WERI-Rb-1 (cell line): ENCODE measurements around the gene MED13.

ENCODE experiments used
- DNase-seq: peaks from one replicate; pipeline ENCODE4 v3.0.0-alpha.2; 2020
- H3K27ac ChIP-seq: fragments of 250-450 bp; sonication (Bioruptor Pico); 2 replicates; pipeline ENCODE4 v1.5.1; 2020; ENCODE audit warnings: mild to moderate bottlenecking, moderate library complexity
- H3K27me3 ChIP-seq: fragments of 250-450 bp; sonication (Bioruptor Pico); 2 replicates; pipeline ENCODE4 v1.5.1; 2021; ENCODE audit warnings: mild to moderate bottlenecking, low read depth, moderate library complexity; ENCODE audit not compliant: insufficient read depth, severe bottlenecking
- H3K36me3 ChIP-seq: fragments of 250-450 bp; sonication (Bioruptor Pico); 2 replicates; pipeline ENCODE4 v1.5.1; 2020; ENCODE audit warnings: mild to moderate bottlenecking, moderate library complexity
- H3K4me3 ChIP-seq: 2 replicates; pipeline ENCODE4 v1.5.1; 2011; ENCODE audit warnings: low read depth, mild to moderate bottlenecking, control low read depth, low read length
- H3K9me3 ChIP-seq: fragments of 250-450 bp; sonication (Bioruptor Pico); 2 replicates; pipeline ENCODE4 v1.5.1; 2021; ENCODE audit warnings: mild to moderate bottlenecking, moderate library complexity; ENCODE audit not compliant: severe bottlenecking
- TF ChIP-seq, protein P1 (sequence below): IDR thresholded peaks from 2 replicates; pipeline ENCODE4 v1.5.1; 2011; ENCODE audit warnings: low read depth, mild to moderate bottlenecking, control low read depth, inconsistent platforms, low read length

Gene MED13

GRCh38 chr17:62059414-62059813 is 5.7 kb downstream of the MED13 start:
- no peak for DNase-seq
- Histone ChIP-seq H3K9me3 (no peaks in the 10 kb centered on the region), H3K27me3 (no peaks in the 10 kb centered on the region), H3K27ac (no peak overlapping the region), H3K4me3 (no peak overlapping the region), H3K36me3 (peaks cover 92% of the 10 kb centered on the region)
- TF ChIP-seq, protein P1, sequence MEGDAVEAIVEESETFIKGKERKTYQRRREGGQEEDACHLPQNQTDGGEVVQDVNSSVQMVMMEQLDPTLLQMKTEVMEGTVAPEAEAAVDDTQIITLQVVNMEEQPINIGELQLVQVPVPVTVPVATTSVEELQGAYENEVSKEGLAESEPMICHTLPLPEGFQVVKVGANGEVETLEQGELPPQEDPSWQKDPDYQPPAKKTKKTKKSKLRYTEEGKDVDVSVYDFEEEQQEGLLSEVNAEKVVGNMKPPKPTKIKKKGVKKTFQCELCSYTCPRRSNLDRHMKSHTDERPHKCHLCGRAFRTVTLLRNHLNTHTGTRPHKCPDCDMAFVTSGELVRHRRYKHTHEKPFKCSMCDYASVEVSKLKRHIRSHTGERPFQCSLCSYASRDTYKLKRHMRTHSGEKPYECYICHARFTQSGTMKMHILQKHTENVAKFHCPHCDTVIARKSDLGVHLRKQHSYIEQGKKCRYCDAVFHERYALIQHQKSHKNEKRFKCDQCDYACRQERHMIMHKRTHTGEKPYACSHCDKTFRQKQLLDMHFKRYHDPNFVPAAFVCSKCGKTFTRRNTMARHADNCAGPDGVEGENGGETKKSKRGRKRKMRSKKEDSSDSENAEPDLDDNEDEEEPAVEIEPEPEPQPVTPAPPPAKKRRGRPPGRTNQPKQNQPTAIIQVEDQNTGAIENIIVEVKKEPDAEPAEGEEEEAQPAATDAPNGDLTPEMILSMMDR = no peak

DNA sequence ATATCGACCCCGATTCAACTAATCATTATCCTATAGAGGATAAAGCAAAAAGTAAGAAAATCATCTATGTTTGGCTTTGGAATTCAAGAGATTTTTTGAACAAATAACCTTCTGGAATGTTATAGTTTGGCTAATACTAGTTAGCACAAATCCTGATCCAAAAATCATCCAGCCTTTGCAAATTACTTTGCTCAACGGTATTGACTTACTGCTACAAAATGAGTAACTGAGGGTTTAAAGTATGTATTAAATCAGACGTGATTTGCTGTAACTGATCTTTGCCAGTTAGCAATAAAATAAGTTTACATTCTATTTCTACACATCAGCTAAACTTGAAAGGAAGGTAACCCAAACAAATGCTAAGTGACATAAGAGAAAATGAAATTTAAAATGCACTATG is 6.5 kb downstream of the MED13 start:
- TF ChIP-seq, protein P1 = no peak
- DNase-seq = no peak
- Histone ChIP-seq H3K9me3 (no peaks in the 10 kb centered on the region), H3K27ac (no peak overlapping the region), H3K36me3 (peaks cover 86% of the 10 kb centered on the region), H3K27me3 (no peaks in the 10 kb centered on the region), H3K4me3 (no peak overlapping the region)

DNA sequence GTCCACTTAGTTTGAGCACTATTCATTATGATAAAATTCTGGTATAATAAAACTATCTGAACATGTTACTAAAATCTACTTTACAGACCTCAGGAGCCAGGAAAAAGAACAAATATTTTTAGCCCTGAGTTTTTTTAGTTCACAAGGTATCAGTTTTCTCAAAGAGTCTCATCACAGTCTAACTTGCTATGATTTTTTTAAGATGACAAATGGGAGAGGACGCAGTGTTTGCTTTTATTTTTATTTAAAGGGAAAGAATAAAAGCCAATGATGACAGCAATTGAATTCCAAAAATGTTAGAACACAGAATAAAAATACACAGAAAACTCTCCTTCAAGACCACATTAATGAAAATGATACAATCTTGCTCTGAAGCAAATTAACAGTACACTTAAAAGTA is 7.4 kb downstream of the MED13 start:
- TF ChIP-seq, protein P1 = no peak
- peaks cover 84% of the 10 kb centered on the region for H3K36me3 ChIP-seq

GRCh38 chr17:62052765-62053338 is 12.2 kb downstream of the MED13 start:
- peaks cover 80% of the 10 kb centered on the region for H3K36me3 ChIP-seq
- TF ChIP-seq, protein P1 = no peak
- no peaks in the 10 kb centered on the region for H3K9me3 ChIP-seq

More for the DNA sequence above, 7.4 kb downstream of the MED13 start:
- no peaks in the 10 kb centered on the region for H3K9me3 ChIP-seq
- H3K27ac ChIP-seq = no peak overlapping the region
- DNase-seq = no peak
- H3K27me3 ChIP-seq = no peaks in the 10 kb centered on the region
- H3K4me3 ChIP-seq = no peak overlapping the region

DNA sequence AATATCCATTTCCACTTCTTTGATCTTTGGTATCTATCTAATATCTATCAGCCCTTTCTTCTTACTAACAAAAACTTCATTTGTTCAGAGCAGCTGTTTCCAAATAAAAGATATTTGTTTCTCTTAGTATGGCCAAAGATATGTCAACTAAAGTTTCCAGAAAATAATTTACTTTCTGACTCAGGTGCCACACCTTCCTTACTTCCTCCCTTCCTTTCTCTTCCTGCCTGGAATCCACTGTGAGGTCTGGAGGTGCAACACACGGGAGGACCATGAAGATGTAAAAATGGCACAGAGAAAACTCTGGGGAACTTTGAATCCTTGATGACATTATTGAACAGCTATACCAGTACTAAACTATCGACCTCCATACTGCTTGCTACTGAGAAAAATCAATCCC is 14.0 kb downstream of the MED13 start:
- TF ChIP-seq, protein P1 = no peak
- Histone ChIP-seq H3K9me3 (no peaks in the 10 kb centered on the region), H3K27me3 (no peaks in the 10 kb centered on the region), H3K36me3 (peaks cover 77% of the 10 kb centered on the region), H3K27ac (no peak overlapping the region), H3K4me3 (no peak overlapping the region)
- DNase-seq = no peak

More at GRCh38 chr17:62052765-62053338, 12.2 kb downstream of the MED13 start:
- H3K27me3 ChIP-seq = no peaks in the 10 kb centered on the region
- no peak overlapping the region for H3K4me3 ChIP-seq
- no peak overlapping the region for H3K27ac ChIP-seq
- no peak for DNase-seq

- H3K9me3 ChIP-seq = no peaks in the 10 kb centered on the region
- no peak overlapping the region for H3K4me3 ChIP-seq
- TF ChIP-seq, protein P1 = no peak
- peaks cover 80% of the 10 kb centered on the region for H3K36me3 ChIP-seq
- no peaks in the 10 kb centered on the region for H3K27me3 ChIP-seq
- DNase-seq = no peak
- no peak overlapping the region for H3K27ac ChIP-seq
Measured at GRCh38 chr17:62049299-62049698, 15.8 kb downstream of the MED13 start.
